PC-3 (cell line): ENCODE measurements around the gene NOS2. TPM values are rescaled to one million over a fixed set of nuclear protein-coding genes. Genes with fewer than 3 reads are reported as not detected.

Experiments
- ATAC-seq: fragments of 200-7000 bp; cut with Tn5 transposase; 2 replicates; pipeline ENCODE4 v1.9.1; 2020; ENCODE audit warnings: mild to moderate bottlenecking, moderate library complexity
- BruUV-seq: library from RNA; stranded (reverse); fragments of 400-500 nt; replicated peaks from 2 replicates; lab custom pipeline; 2021; lab: Mats Ljungman, UMichigan
- CTCF ChIA-PET: fragments of 300-600 bp; sonication (Branson Sonifier 250); formaldehyde crosslinking; loops from one replicate; lab custom pipeline; 2022; ENCODE audit warnings: antibody characterized with exemption; lab: Charles Lee
- POLR2A ChIA-PET: fragments of 300-600 bp; sonication (Branson Sonifier 250); formaldehyde crosslinking; loops from one replicate; lab custom pipeline; 2022; ENCODE audit warnings: antibody characterized with exemption; ENCODE audit not compliant: unreplicated experiment; lab: Charles Lee
- DNase-seq: peaks from one replicate; pipeline ENCODE4 v3.0.0-alpha.2; 2015
- H2AFZ ChIP-seq: fragments of 300-600 bp; sonication (generic); 2 replicates; pipeline ENCODE4 v1.6.0; 2016; ENCODE audit warnings: antibody characterized with exemption, low read length
- H3F3A ChIP-seq: fragments of 300-600 bp; sonication (generic); one replicate; pipeline ENCODE4 v1.6.0; 2017; ENCODE audit warnings: antibody characterized with exemption, low read length, control low read depth, mild to moderate bottlenecking; ENCODE audit not compliant: unreplicated experiment
- H3K27ac ChIP-seq: fragments of 300-600 bp; sonication (generic); 2 replicates; pipeline ENCODE4 v1.5.1; 2016; ENCODE audit warnings: mild to moderate bottlenecking, low read length
- H3K27me3 ChIP-seq: fragments of 300-600 bp; sonication (generic); 2 replicates; pipeline ENCODE4 v1.6.1; 2016; ENCODE audit warnings: low read length, mixed read lengths
- H3K36me3 ChIP-seq: fragments of 300-600 bp; sonication (generic); 2 replicates; pipeline ENCODE4 v1.6.1; 2016; ENCODE audit warnings: low read depth, mixed run types, low read length, mixed read lengths
- H3K4me1 ChIP-seq: fragments of 300-600 bp; sonication (generic); 2 replicates; pipeline ENCODE4 v1.5.1; 2016; ENCODE audit warnings: low read length; ENCODE audit not compliant: insufficient read depth
- H3K4me2 ChIP-seq: fragments of 300-600 bp; sonication (generic); 2 replicates; pipeline ENCODE4 v1.6.0; 2016; ENCODE audit warnings: low read length
- H3K4me3 ChIP-seq: fragments of 300-600 bp; sonication (generic); 2 replicates; pipeline ENCODE4 v1.5.1; 2016; ENCODE audit warnings: mild to moderate bottlenecking, low read length, mixed read lengths
- H3K79me2 ChIP-seq: fragments of 300-600 bp; sonication (generic); 2 replicates; pipeline ENCODE4 v1.6.1; 2017; ENCODE audit warnings: low read length, mixed read lengths
- H3K9ac ChIP-seq: fragments of 300-600 bp; sonication (generic); 2 replicates; pipeline ENCODE4 v1.6.0; 2016; ENCODE audit warnings: mild to moderate bottlenecking, low read length
- H3K9me2 ChIP-seq: fragments of 300-600 bp; sonication (generic); replicated peaks from 2 replicates; pipeline ENCODE4 v1.6.1; 2016; ENCODE audit warnings: mixed run types, low read length, mixed read lengths
- H3K9me3 ChIP-seq: fragments of 300-600 bp; sonication (generic); 2 replicates; pipeline ENCODE4 v1.6.1; 2016; ENCODE audit warnings: low read length, mixed read lengths
- H4K20me1 ChIP-seq: fragments of 300-600 bp; sonication (generic); 2 replicates; pipeline ENCODE4 v1.6.1; 2016; ENCODE audit warnings: low read length, mixed read lengths
- EZH2 ChIP-seq: fragments of 300-600 bp; sonication (generic); IDR thresholded peaks from one replicate; pipeline ENCODE4 v1.6.1; 2017; ENCODE audit warnings: antibody characterized with exemption, mild to moderate bottlenecking, low read length; ENCODE audit not compliant: unreplicated experiment
- EZH2phosphoT487 ChIP-seq: fragments of 300-600 bp; sonication (generic); IDR thresholded peaks from 2 replicates; pipeline ENCODE4 v1.6.1; 2018; ENCODE audit warnings: mild to moderate bottlenecking, antibody characterized with exemption, low read length, borderline replicate concordance
- intact Hi-C: fragments of 100-400 bp; cut with micrococcal nuclease; formaldehyde crosslinking; loops from 2 replicates; pipeline ENCODE4 v1.9.0; 2023
- total RNA-seq: library from RNA; depleted of rRNA; stranded (reverse); fragments of >200 nt; gene quantifications from 2 replicates; pipeline ENCODE4 v1.2.3, GENCODE V29; 2014
- TF ChIP-seq, protein P1 (sequence below): fragments of 300-600 bp; sonication (generic); conservative IDR thresholded peaks from 2 replicates; pipeline ENCODE4 v1.5.1; 2017; ENCODE audit warnings: antibody characterized with exemption, low read depth, mild to moderate bottlenecking, low read length

The NOS2 gene
- total RNA-seq, 1 experiment from 2014 or later, result not detected

DNA sequence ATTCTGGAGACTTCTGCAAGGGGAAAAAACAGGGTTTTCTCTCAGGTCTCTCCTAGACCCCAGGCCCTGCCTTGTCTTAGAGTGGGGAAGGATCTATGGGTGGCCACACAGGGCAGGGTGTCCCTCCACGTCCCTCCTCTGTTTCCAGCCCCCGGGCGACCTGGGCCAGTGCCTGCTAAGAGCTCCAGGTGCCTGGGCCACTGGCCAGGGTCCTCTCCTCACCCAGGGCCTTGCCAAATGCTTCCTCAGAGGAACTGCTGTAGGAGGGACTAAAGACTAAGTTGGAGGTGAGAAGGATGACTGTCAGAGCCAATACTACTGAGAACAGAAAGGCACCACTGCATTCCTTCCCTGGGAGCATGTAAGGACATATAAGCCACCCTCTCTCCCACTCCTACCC lies 11.4 kb downstream of the NOS2 start:
- Histone ChIP-seq H3K27ac (no peak overlapping the region), H3K4me1 (no peaks in the 10 kb centered on the region), H3K9me2 (no peaks in the 10 kb centered on the region), H3F3A (no peaks in the 10 kb centered on the region), H3K4me3 (no peak overlapping the region), H3K36me3 (no peaks in the 10 kb centered on the region), H3K9me3 (no peaks in the 10 kb centered on the region), H3K9ac (no peak overlapping the region), H4K20me1 (no peaks in the 10 kb centered on the region), H2AFZ (no peak overlapping the region), H3K79me2 (no peaks in the 10 kb centered on the region), H3K4me2 (no peak overlapping the region), H3K27me3 (peaks cover 15% of the 10 kb centered on the region)
- ATAC-seq (no peak), DNase-seq (no peak)
- POLR2A ChIA-PET, result no interaction called here
- intact Hi-C loops, result no loop called here
- BruUV-seq, result no TSS peak
- TF ChIP-seq, protein P1, sequence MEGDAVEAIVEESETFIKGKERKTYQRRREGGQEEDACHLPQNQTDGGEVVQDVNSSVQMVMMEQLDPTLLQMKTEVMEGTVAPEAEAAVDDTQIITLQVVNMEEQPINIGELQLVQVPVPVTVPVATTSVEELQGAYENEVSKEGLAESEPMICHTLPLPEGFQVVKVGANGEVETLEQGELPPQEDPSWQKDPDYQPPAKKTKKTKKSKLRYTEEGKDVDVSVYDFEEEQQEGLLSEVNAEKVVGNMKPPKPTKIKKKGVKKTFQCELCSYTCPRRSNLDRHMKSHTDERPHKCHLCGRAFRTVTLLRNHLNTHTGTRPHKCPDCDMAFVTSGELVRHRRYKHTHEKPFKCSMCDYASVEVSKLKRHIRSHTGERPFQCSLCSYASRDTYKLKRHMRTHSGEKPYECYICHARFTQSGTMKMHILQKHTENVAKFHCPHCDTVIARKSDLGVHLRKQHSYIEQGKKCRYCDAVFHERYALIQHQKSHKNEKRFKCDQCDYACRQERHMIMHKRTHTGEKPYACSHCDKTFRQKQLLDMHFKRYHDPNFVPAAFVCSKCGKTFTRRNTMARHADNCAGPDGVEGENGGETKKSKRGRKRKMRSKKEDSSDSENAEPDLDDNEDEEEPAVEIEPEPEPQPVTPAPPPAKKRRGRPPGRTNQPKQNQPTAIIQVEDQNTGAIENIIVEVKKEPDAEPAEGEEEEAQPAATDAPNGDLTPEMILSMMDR, result no peak
- no peak for TF ChIP-seq EZH2
- TF ChIP-seq EZH2phosphoT487, result no peak
- CTCF ChIA-PET, result no interaction called here

DNA sequence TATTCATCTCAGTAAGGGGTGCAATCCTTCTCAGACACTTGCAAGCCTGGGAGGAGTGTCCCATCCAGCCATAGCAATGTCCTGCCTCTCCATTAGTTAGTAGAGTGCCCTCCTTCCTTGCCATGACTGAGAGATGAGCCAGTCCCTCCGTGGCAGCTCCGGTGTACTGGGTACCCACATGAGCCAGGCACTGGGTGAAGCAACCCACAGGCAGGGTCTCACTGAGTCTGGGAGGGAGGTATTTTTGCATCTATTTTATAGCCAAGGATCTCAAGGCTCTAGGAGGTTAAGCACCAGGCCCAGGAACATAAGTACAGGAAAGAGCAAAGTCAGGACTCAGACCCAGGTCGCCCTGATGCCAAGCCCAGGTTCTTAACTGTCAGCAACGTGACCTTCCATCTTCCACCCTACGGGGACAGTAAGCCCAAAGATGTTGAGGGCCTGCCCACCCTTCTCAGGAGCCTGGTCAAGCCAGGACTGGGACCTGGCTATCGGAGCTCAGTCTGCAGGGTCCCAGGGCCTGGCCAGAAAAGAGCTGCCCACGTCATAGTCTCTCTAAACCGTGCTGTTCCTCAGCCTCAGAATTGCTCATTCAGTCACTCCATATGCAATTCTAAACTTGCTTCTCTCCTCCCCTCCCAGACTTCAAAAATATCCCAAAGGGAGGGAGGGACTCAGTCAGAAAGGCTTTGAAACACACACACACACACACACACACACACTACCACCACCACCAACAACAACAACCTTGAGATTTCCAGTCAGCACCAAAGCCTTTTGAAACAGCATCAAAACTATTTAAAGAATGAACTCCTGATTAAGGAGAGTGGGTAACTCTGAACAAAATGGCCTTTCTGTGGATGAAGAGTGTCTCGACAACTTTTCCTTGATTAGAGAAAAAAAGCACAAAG lies 16.6 kb downstream of the NOS2 start:
- Histone ChIP-seq H3K36me3 (no peaks in the 10 kb centered on the region), H3K79me2 (no peaks in the 10 kb centered on the region), H4K20me1 (no peaks in the 10 kb centered on the region), H3K4me3 (no peak overlapping the region), H2AFZ (no peak overlapping the region), H3K27ac (no peak overlapping the region), H3K4me1 (no peaks in the 10 kb centered on the region), H3K9ac (no peak overlapping the region), H3K4me2 (no peak overlapping the region), H3K27me3 (no peaks in the 10 kb centered on the region), H3K9me2 (no peaks in the 10 kb centered on the region), H3K9me3 (no peaks in the 10 kb centered on the region), H3F3A (no peaks in the 10 kb centered on the region)
- TF ChIP-seq, protein P1, result no peak
- TF ChIP-seq EZH2, result no peak
- no peak for TF ChIP-seq EZH2phosphoT487
- ATAC-seq, result no peak
- intact Hi-C loops, result no loop called here
- POLR2A ChIA-PET, result no interaction called here
- CTCF ChIA-PET, result no interaction called here
- DNase-seq, result no peak
- BruUV-seq, result no TSS peak

DNA sequence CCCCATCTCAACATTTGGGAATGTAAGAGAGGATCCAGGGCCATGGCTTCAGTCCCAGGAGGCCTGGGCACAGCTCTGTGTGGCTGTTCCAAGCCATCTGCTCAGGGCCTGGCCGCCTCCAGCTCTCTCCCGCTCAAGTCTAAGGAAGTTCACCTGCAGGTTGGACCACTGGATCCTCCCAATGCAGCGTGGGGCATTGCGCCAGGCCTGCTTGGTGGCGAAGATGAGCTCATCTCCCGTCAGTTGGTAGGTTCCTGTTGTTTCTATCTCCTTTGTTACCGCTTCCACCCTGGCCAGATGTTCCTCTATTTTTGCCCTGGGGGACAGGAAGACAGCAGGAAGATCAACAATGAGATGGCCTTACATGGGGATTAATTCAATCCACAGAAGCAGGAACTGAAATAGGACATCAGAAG lies 17.5 kb downstream of the NOS2 start:
- Histone ChIP-seq H3K4me2 (no peak overlapping the region), H3K9me2 (no peaks in the 10 kb centered on the region), H2AFZ (no peak overlapping the region), H3K9ac (no peak overlapping the region), H3K4me3 (no peak overlapping the region), H3K4me1 (0 out of 2 replicates have a peak, but pooled peaks cover 8% of the 10 kb centered on the region), H3K79me2 (no peaks in the 10 kb centered on the region), H4K20me1 (no peaks in the 10 kb centered on the region), H3K27me3 (no peaks in the 10 kb centered on the region), H3F3A (no peaks in the 10 kb centered on the region), H3K9me3 (no peaks in the 10 kb centered on the region), H3K27ac (no peak overlapping the region), H3K36me3 (no peaks in the 10 kb centered on the region)
- TF ChIP-seq EZH2phosphoT487, result no peak
- TF ChIP-seq, protein P1, result no peak
- TF ChIP-seq EZH2, result no peak
- intact Hi-C loops, result no loop called here
- ChIA-PET CTCF (no interaction called here), POLR2A (no interaction called here)
- no peak for ATAC-seq
- BruUV-seq, result no TSS peak
- no peak for DNase-seq
